HEK293 (cell line): ENCODE data around the gene GPR141.

ENCODE experiments used
- CTCF ChIA-PET: fragments of 350-600 bp; formaldehyde crosslinking; extraction: SDS; loops from one replicate; lab custom pipeline; 2021; ENCODE audit warnings: antibody characterized with exemption; lab: Yijun Ruan, JAX
- POLR2A ChIA-PET: fragments of 300-600 bp; formaldehyde crosslinking; extraction: SDS; loops from one replicate; lab custom pipeline; 2020; ENCODE audit warnings: antibody characterized with exemption, inconsistent platforms; lab: Yijun Ruan, JAX
- H3K27ac ChIP-seq: fragments of 200-500 bp; sonication (Bioruptor generic); 2 replicates; pipeline ENCODE4 v1.5.1; 2014; ENCODE audit warnings: low read depth, low read length, control low read depth, inconsistent platforms; ENCODE audit errors: extremely low read depth
- H3K36me3 ChIP-seq, 2 experiments: fragments of 200-500 bp in 1 of 2; sonication (Bioruptor generic) in 1 of 2; 1 replicate in 1 of 2; 2 replicates in 1 of 2; pipeline ENCODE4 v1.5.1; 2014 to 2017; ENCODE audit warnings: inconsistent platforms in 2 of 2, low read length in 2 of 2; ENCODE audit not compliant: control insufficient read depth in 2 of 2, insufficient read depth in 1 of 2
- H3K4me1 ChIP-seq: fragments of 200-500 bp; sonication (Bioruptor generic); 2 replicates; pipeline ENCODE4 v1.5.1; 2014; ENCODE audit warnings: mild to moderate bottlenecking, low read length, inconsistent platforms; ENCODE audit not compliant: control insufficient read depth, insufficient read depth
- H3K4me3 ChIP-seq: 2 replicates; pipeline ENCODE4 v1.5.1; 2011; ENCODE audit warnings: low read depth, mild to moderate bottlenecking, control low read depth, low read length, moderate library complexity
- H3K9me3 ChIP-seq: fragments of 200-500 bp; sonication (Bioruptor generic); 2 replicates; pipeline ENCODE4 v1.5.1; 2014; ENCODE audit warnings: low read depth, low read length, inconsistent platforms; ENCODE audit not compliant: control insufficient read depth, insufficient read depth
- HOXD13 ChIP-seq: sonication (generic); formaldehyde crosslinking; IDR thresholded peaks from 2 replicates; pipeline ENCODE4 v1.8.0; 2022; ENCODE audit warnings: missing genetic modification reagents, borderline replicate concordance
- KLF16 ChIP-seq: fragments of 450-650 bp; formaldehyde crosslinking; IDR thresholded peaks from 2 replicates; pipeline ENCODE4 v1.5.1; 2017; ENCODE audit warnings: missing biosample characterization, missing genetic modification characterization
- KLF7 ChIP-seq: fragments of 450-650 bp; formaldehyde crosslinking; IDR thresholded peaks from 2 replicates; pipeline ENCODE4 v1.5.1; 2016; ENCODE audit warnings: missing biosample characterization, missing genetic modification characterization, borderline replicate concordance
- RBAK ChIP-seq: fragments of 450-650 bp; formaldehyde crosslinking; IDR thresholded peaks from 2 replicates; pipeline ENCODE4 v1.5.1; 2016; ENCODE audit warnings: missing biosample characterization, missing genetic modification characterization
- SETDB1 ChIP-seq: IDR thresholded peaks from one replicate; pipeline ENCODE4 v1.6.1; 2017; ENCODE audit warnings: mild to moderate bottlenecking, low read length, moderate library complexity, mixed read lengths; ENCODE audit not compliant: insufficient read length
- ZFP3 ChIP-seq: fragments of 450-650 bp; formaldehyde crosslinking; IDR thresholded peaks from 2 replicates; pipeline ENCODE4 v1.5.1; 2016; ENCODE audit warnings: low read depth, missing biosample characterization, missing genetic modification characterization
- ZNF138 ChIP-seq: fragments of 450-650 bp; formaldehyde crosslinking; IDR thresholded peaks from 2 replicates; pipeline ENCODE4 v1.5.1; 2016; ENCODE audit warnings: missing biosample characterization, missing genetic modification characterization, borderline replicate concordance
- ZNF174 ChIP-seq: fragments of 450-650 bp; formaldehyde crosslinking; IDR thresholded peaks from 2 replicates; pipeline ENCODE4 v1.5.0; 2017; ENCODE audit warnings: missing biosample characterization, mild to moderate bottlenecking, missing genetic modification characterization
- ZNF2 ChIP-seq: fragments of 450-650 bp; formaldehyde crosslinking; IDR thresholded peaks from 2 replicates; pipeline ENCODE4 v1.5.1; 2016; ENCODE audit warnings: missing biosample characterization, missing genetic modification characterization
- ZNF239 ChIP-seq: fragments of 450-650 bp; formaldehyde crosslinking; IDR thresholded peaks from 2 replicates; pipeline ENCODE4 v1.5.1; 2016; ENCODE audit warnings: missing biosample characterization, missing genetic modification characterization
- ZNF266 ChIP-seq: fragments of 450-650 bp; formaldehyde crosslinking; IDR thresholded peaks from 2 replicates; pipeline ENCODE4 v1.5.1; 2016; ENCODE audit warnings: missing biosample characterization, missing genetic modification characterization, low read depth
- ZNF292 ChIP-seq: fragments of 450-650 bp; formaldehyde crosslinking; IDR thresholded peaks from 2 replicates; pipeline ENCODE4 v1.5.1; 2016; ENCODE audit warnings: low read depth, missing biosample characterization, missing genetic modification characterization, borderline replicate concordance
- ZNF37A ChIP-seq: fragments of 450-650 bp; IDR thresholded peaks from 2 replicates; pipeline ENCODE4 v1.5.1; 2018; ENCODE audit warnings: missing biosample characterization, missing genetic modification characterization
- ZNF394 ChIP-seq: fragments of 450-650 bp; formaldehyde crosslinking; IDR thresholded peaks from 2 replicates; pipeline ENCODE4 v1.5.1; 2016; ENCODE audit warnings: missing biosample characterization, missing genetic modification characterization, mild to moderate bottlenecking, moderate library complexity, borderline replicate concordance
- ZNF510 ChIP-seq: fragments of 450-650 bp; formaldehyde crosslinking; IDR thresholded peaks from 2 replicates; pipeline ENCODE4 v1.5.1; 2018; ENCODE audit warnings: mild to moderate bottlenecking, missing genetic modification characterization, missing biosample characterization; ENCODE audit not compliant: insufficient replicate concordance
- ZNF654 ChIP-seq: fragments of 450-650 bp; formaldehyde crosslinking; IDR thresholded peaks from 2 replicates; pipeline ENCODE4 v1.5.1; 2016; ENCODE audit warnings: low read depth, missing biosample characterization, missing genetic modification characterization
- ZNF670 ChIP-seq: fragments of 450-650 bp; formaldehyde crosslinking; IDR thresholded peaks from 2 replicates; pipeline ENCODE4 v1.5.1; 2016; ENCODE audit warnings: missing biosample characterization, missing genetic modification characterization, low read depth
- ZNF747 ChIP-seq: fragments of 450-650 bp; formaldehyde crosslinking; IDR thresholded peaks from 2 replicates; pipeline ENCODE4 v1.5.1; 2016; ENCODE audit warnings: missing biosample characterization, missing genetic modification characterization
- TF ChIP-seq, protein P1 (sequence below): fragments of 450-650 bp; formaldehyde crosslinking; IDR thresholded peaks from 2 replicates; pipeline ENCODE4 v1.5.1; 2016; ENCODE audit warnings: missing biosample characterization, missing genetic modification characterization
- TF ChIP-seq, protein P2 (sequence below): fragments of 450-650 bp; formaldehyde crosslinking; IDR thresholded peaks from 2 replicates; pipeline ENCODE4 v1.5.1; 2016; ENCODE audit warnings: missing biosample characterization, missing genetic modification characterization, borderline replicate concordance
- TF ChIP-seq, protein P3 (sequence below): sonication (generic); formaldehyde crosslinking; IDR thresholded peaks from 2 replicates; pipeline ENCODE4 v1.8.1; 2022; ENCODE audit warnings: mild to moderate bottlenecking, moderate library complexity, missing genetic modification reagents
- TF ChIP-seq, protein P4 (sequence below): fragments of 450-650 bp; formaldehyde crosslinking; IDR thresholded peaks from 2 replicates; pipeline ENCODE4 v1.5.1; 2017; ENCODE audit warnings: missing biosample characterization, missing genetic modification characterization

GPR141 gene

DNA sequence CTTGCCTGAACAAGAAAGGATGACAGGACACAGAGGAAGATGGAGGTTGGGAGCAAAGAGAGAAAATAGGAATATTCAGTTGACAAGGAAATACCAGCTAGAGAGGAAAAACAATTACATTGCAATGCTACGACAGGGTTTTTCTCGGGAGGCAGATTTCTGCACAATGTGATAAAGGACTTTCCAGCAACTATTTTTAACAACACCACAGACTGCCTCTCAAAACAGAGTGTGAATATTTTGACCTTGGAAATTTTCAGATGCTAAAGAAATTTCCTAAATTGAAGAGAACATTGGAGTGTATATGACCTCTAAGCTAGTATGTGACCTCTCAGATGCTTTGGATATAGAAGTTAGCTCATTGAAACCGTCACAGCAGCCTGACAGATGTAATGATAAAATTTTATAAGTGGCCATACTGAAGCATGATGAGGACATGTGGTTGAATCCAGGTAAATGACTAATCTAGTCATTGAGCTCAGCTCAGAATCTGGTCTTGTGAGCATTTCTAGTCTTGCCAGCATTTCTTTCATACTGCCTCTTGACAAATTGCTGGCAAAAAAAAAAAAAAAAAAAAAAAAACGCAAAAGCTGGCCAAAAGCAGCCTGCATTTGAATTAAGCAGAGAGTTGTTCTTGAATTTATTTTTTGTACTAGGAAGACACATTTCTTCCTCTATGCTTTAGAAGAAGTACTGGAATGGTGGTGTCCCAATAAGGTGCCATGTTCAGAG is 24.4 kb downstream of the GPR141 start (continued):
- TF ChIP-seq, protein P1, sequence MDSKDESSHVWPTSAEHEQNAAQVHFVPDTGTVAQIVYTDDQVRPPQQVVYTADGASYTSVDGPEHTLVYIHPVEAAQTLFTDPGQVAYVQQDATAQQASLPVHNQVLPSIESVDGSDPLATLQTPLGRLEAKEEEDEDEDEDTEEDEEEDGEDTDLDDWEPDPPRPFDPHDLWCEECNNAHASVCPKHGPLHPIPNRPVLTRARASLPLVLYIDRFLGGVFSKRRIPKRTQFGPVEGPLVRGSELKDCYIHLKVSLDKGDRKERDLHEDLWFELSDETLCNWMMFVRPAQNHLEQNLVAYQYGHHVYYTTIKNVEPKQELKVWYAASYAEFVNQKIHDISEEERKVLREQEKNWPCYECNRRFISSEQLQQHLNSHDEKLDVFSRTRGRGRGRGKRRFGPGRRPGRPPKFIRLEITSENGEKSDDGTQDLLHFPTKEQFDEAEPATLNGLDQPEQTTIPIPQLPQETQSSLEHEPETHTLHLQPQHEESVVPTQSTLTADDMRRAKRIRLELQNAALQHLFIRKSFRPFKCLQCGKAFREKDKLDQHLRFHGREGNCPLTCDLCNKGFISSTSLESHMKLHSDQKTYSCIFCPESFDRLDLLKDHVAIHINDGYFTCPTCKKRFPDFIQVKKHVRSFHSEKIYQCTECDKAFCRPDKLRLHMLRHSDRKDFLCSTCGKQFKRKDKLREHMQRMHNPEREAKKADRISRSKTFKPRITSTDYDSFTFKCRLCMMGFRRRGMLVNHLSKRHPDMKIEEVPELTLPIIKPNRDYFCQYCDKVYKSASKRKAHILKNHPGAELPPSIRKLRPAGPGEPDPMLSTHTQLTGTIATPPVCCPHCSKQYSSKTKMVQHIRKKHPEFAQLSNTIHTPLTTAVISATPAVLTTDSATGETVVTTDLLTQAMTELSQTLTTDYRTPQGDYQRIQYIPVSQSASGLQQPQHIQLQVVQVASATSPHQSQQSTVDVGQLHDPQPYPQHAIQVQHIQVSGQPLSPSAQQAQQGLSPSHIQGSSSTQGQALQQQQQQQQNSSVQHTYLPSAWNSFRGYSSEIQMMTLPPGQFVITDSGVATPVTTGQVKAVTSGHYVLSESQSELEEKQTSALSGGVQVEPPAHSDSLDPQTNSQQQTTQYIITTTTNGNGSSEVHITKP (tag by site-specific recombination): no peak
- no peak for TF ChIP-seq ZNF747 (tag by site-specific recombination)
- no peak for TF ChIP-seq RBAK (tag by site-specific recombination)

DNA sequence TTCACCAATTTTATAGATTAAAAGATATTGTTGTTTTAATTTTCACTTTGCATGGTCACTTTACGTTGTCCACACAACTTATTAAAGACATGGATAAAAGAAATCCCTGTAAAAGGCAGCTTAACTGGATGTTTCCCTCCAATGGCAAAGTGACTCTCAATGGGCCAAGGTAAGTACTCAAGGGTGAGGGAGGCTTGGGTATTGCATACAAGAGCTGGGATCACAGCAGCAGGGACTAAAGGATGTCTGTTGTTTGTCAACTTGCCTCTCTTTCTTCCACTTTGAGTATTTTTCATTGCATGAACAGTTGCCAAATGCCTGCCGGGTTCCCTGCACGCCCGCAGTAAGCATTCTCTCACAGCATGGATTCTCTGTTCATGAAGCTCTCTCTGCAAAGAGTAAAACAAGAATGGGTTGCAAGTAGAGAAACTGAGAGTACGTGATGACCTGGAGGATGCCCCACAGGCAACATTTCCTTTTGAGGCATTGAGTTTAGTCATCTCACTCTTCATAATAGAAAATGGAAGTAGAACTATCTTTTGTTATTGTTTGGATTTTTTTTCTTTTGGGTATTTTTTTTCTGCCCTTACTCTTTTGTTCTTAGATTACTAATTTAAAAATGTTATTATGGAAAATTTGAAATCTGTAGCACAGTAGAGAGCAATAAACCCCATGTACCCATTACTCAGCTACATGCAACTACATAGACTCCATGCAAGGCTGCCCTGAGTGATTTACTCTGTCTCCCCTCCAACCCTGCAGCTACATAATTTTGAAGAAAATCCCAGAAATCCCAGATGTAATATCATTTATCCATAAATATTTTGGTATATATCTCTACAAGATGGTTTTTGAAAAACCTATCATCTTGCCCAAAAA is 26.3 kb downstream of the GPR141 start:
- Histone ChIP-seq H3K4me1 (no peaks in the 10 kb centered on the region), H3K9me3 (no peaks in the 10 kb centered on the region), H3K36me3 (no peaks in the 10 kb centered on the region), H3K27ac (no peak overlapping the region), H3K4me3 (no peak overlapping the region)
- ChIA-PET POLR2A (no interaction called here), CTCF (no interaction called here)
- TF ChIP-seq KLF16: no peak
- TF ChIP-seq ZNF174 (tag by site-specific recombination): no peak
- no peak for TF ChIP-seq ZNF138
- no peak for TF ChIP-seq ZNF654 (tag by site-specific recombination)
- TF ChIP-seq ZNF670 (tag by site-specific recombination): no peak
- no peak for TF ChIP-seq HOXD13 (CRISPR knock-in tag)
- no peak for TF ChIP-seq ZNF266
- TF ChIP-seq, protein P2, sequence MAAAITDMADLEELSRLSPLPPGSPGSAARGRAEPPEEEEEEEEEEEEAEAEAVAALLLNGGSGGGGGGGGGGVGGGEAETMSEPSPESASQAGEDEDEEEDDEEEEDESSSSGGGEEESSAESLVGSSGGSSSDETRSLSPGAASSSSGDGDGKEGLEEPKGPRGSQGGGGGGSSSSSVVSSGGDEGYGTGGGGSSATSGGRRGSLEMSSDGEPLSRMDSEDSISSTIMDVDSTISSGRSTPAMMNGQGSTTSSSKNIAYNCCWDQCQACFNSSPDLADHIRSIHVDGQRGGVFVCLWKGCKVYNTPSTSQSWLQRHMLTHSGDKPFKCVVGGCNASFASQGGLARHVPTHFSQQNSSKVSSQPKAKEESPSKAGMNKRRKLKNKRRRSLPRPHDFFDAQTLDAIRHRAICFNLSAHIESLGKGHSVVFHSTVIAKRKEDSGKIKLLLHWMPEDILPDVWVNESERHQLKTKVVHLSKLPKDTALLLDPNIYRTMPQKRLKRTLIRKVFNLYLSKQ (tag by site-specific recombination): no peak
- TF ChIP-seq ZFP3: no peak
- TF ChIP-seq ZNF2 (tag by site-specific recombination): no peak
- no peak for TF ChIP-seq ZNF292 (tag by site-specific recombination)
- TF ChIP-seq, protein P3, sequence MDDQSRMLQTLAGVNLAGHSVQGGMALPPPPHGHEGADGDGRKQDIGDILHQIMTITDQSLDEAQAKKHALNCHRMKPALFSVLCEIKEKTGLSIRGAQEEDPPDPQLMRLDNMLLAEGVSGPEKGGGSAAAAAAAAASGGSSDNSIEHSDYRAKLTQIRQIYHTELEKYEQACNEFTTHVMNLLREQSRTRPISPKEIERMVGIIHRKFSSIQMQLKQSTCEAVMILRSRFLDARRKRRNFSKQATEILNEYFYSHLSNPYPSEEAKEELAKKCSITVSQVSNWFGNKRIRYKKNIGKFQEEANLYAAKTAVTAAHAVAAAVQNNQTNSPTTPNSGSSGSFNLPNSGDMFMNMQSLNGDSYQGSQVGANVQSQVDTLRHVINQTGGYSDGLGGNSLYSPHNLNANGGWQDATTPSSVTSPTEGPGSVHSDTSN (CRISPR knock-in tag): no peak
- TF ChIP-seq KLF7: no peak
- TF ChIP-seq ZNF510 (tag by site-specific recombination): no peak
- TF ChIP-seq ZNF394 (tag by site-specific recombination): no peak
- TF ChIP-seq, protein P4, sequence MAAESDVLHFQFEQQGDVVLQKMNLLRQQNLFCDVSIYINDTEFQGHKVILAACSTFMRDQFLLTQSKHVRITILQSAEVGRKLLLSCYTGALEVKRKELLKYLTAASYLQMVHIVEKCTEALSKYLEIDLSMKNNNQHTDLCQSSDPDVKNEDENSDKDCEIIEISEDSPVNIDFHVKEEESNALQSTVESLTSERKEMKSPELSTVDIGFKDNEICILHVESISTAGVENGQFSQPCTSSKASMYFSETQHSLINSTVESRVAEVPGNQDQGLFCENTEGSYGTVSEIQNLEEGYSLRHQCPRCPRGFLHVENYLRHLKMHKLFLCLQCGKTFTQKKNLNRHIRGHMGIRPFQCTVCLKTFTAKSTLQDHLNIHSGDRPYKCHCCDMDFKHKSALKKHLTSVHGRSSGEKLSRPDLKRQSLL (tag by site-specific recombination): no peak
- TF ChIP-seq ZNF239 (tag by site-specific recombination): no peak
- no peak for TF ChIP-seq SETDB1
- no peak for TF ChIP-seq ZNF37A
- TF ChIP-seq ZNF747 (tag by site-specific recombination): no peak
